ENCODE results near the gene JARID2.

JARID2 gene

GRCh38 chr6:15369838-15370237 lies 124.0 kb downstream of the JARID2 start:
- DNase-seq = no peak

GRCh38 chr6:15370733-15371671 lies 125.1 kb downstream of the JARID2 start:
- DNase-seq = no peak

- no peak for DNase-seq
These were observed 127.1 kb downstream of the JARID2 start for GRCh38 chr6:15372932-15373331.

GRCh38 chr6:15374119-15374518 lies 128.2 kb downstream of the JARID2 start:
- no peak for DNase-seq

- no peak for DNase-seq
These were observed 129.1 kb downstream of the JARID2 start for GRCh38 chr6:15375018-15375417.

- DNase-seq = no peak
These were observed 129.9 kb downstream of the JARID2 start for GRCh38 chr6:15375638-15376290.

GRCh38 chr6:15376900-15377487 lies 131.1 kb downstream of the JARID2 start:
- no peak for DNase-seq

GRCh38 chr6:15378272-15378671 lies 132.4 kb downstream of the JARID2 start:
- no peak for DNase-seq

GRCh38 chr6:15378866-15379265 lies 133.0 kb downstream of the JARID2 start:
- DNase-seq = no peak

GRCh38 chr6:15380351-15380750 lies 134.5 kb downstream of the JARID2 start:
- DNase-seq = no peak

GRCh38 chr6:15382089-15382488 lies 136.2 kb downstream of the JARID2 start:
- no peak for DNase-seq

GRCh38 chr6:15382712-15383111 lies 136.8 kb downstream of the JARID2 start:
- DNase-seq = no peak

- DNase-seq = peak in 9 of 56 donors; percentile 7 to 30 (median 15)
These were observed 139.0 kb downstream of the JARID2 start for GRCh38 chr6:15384901-15385300.

- DNase-seq = no peak
These were observed 139.7 kb downstream of the JARID2 start for GRCh38 chr6:15385521-15385920.

- DNase-seq = no peak
These were observed 140.4 kb downstream of the JARID2 start for GRCh38 chr6:15386110-15386755.

- no peak for DNase-seq
These were observed 140.9 kb downstream of the JARID2 start for GRCh38 chr6:15386756-15387112.

GRCh38 chr6:15387118-15387517 lies 141.2 kb downstream of the JARID2 start:
- DNase-seq = no peak

GRCh38 chr6:15389084-15389764 lies 143.4 kb downstream of the JARID2 start:
- peak in 15 of 56 donors; percentile 3 to 57 (median 22) for DNase-seq

GRCh38 chr6:15389765-15390723 lies 144.2 kb downstream of the JARID2 start:
- peak in 26 of 56 donors; percentile 10 to 61 (median 28) for DNase-seq

- DNase-seq = no peak
These were observed 145.6 kb downstream of the JARID2 start for GRCh38 chr6:15391500-15391899.

Data from nucleus accumbens (tissue), 56 donors.